ENCODE data around the gene ZNF79. TPM values are rescaled to one million over a fixed set of nuclear protein-coding genes. Genes with fewer than 3 reads are reported as not detected.

Gene ZNF79
- total and polyA plus RNA-seq, 9 of the 15 experiments (the other 6 are each of a cell fraction or from before 2014, with no cell fraction given): 0.62 to 7.0 (median 4.1) TPM

DNA sequence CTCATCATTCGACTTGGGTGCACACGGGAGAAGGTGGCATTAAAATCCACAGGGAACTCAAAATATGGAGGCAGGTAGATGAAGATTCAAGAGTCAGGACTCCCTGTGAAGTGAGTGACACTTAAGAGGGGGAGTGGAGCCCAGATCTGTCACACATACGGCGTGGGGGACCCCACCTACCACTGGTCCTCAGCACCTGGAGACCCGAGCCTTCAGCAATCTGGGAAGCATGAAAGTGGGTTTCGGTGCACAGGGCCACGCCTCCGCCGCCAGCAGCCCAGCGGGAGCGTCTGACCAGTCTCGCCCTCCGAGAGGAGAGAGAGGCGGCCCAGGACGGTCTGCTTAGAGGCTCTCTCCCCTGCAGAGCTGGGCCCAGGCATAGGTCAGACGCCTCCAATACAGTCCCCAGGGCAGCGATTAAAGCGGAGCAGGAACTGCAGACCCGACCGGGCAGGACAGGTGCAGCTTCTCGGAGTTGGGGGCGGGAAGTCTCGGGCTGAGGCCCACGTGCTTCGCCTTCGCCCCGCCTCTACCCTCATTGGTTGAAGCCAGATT, 27.9 kb upstream of the ZNF79 start (continued):
- TF ChIP-seq, protein P1, sequence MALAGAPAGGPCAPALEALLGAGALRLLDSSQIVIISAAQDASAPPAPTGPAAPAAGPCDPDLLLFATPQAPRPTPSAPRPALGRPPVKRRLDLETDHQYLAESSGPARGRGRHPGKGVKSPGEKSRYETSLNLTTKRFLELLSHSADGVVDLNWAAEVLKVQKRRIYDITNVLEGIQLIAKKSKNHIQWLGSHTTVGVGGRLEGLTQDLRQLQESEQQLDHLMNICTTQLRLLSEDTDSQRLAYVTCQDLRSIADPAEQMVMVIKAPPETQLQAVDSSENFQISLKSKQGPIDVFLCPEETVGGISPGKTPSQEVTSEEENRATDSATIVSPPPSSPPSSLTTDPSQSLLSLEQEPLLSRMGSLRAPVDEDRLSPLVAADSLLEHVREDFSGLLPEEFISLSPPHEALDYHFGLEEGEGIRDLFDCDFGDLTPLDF (CRISPR knock-in tag; IDR thresholded peaks at IDR 0.05): no peak
- TF ChIP-seq, protein P2, sequence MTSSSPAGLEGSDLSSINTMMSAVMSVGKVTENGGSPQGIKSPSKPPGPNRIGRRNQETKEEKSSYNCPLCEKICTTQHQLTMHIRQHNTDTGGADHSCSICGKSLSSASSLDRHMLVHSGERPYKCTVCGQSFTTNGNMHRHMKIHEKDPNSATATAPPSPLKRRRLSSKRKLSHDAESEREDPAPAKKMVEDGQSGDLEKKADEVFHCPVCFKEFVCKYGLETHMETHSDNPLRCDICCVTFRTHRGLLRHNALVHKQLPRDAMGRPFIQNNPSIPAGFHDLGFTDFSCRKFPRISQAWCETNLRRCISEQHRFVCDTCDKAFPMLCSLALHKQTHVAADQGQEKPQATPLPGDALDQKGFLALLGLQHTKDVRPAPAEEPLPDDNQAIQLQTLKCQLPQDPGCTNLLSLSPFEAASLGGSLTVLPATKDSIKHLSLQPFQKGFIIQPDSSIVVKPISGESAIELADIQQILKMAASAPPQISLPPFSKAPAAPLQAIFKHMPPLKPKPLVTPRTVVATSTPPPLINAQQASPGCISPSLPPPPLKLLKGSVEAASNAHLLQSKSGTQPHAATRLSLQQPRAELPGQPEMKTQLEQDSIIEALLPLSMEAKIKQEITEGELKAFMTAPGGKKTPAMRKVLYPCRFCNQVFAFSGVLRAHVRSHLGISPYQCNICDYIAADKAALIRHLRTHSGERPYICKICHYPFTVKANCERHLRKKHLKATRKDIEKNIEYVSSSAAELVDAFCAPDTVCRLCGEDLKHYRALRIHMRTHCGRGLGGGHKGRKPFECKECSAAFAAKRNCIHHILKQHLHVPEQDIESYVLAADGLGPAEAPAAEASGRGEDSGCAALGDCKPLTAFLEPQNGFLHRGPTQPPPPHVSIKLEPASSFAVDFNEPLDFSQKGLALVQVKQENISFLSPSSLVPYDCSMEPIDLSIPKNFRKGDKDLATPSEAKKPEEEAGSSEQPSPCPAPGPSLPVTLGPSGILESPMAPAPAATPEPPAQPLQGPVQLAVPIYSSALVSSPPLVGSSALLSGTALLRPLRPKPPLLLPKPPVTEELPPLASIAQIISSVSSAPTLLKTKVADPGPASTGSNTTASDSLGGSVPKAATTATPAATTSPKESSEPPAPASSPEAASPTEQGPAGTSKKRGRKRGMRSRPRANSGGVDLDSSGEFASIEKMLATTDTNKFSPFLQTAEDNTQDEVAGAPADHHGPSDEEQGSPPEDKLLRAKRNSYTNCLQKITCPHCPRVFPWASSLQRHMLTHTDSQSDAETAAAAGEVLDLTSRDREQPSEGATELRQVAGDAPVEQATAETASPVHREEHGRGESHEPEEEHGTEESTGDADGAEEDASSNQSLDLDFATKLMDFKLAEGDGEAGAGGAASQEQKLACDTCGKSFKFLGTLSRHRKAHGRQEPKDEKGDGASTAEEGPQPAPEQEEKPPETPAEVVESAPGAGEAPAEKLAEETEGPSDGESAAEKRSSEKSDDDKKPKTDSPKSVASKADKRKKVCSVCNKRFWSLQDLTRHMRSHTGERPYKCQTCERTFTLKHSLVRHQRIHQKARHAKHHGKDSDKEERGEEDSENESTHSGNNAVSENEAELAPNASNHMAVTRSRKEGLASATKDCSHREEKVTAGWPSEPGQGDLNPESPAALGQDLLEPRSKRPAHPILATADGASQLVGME (CRISPR knock-in tag; IDR thresholded peaks at IDR 0.05): no peak
- TF ChIP-seq, protein P3, sequence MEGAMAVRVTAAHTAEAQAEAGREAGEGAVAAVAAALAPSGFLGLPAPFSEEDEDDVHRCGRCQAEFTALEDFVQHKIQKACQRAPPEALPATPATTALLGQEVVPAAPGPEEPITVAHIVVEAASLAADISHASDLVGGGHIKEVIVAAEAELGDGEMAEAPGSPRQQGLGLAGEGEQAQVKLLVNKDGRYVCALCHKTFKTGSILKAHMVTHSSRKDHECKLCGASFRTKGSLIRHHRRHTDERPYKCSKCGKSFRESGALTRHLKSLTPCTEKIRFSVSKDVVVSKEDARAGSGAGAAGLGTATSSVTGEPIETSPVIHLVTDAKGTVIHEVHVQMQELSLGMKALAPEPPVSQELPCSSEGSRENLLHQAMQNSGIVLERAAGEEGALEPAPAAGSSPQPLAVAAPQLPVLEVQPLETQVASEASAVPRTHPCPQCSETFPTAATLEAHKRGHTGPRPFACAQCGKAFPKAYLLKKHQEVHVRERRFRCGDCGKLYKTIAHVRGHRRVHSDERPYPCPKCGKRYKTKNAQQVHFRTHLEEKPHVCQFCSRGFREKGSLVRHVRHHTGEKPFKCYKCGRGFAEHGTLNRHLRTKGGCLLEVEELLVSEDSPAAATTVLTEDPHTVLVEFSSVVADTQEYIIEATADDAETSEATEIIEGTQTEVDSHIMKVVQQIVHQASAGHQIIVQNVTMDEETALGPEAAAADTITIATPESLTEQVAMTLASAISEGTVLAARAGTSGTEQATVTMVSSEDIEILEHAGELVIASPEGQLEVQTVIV (CRISPR knock-in tag; IDR thresholded peaks at IDR 0.05; ENCODE audit: borderline replicate concordance): no peak
- TF ChIP-seq ZZZ3 (IDR thresholded peaks at IDR 0.05) (no peak), ZBTB12 (CRISPR knock-in tag; IDR thresholded peaks at IDR 0.05) (no peak), ZKSCAN3 (CRISPR knock-in tag; IDR thresholded peaks at IDR 0.05) (no peak), LARP7 (IDR thresholded peaks at IDR 0.05) (no peak)
